ENCODE results near the gene ATP5PO.
A peak's percentile ranks its signal among the peaks of the same experiment; 100 is the strongest.

ATP5PO gene

GRCh38 chr21:33915368-33916199 lies at the start of gene ATP5PO:
ATP5PO (minus strand) TSS chr21:33915804; CDS start chr21:33915763, 41 bp downstream.
- peak; percentile 95 for DNase-seq (ENCODE audit: low read depth, low spot score)

- no peak for DNase-seq (ENCODE audit: low read depth, low spot score)
Measured at GRCh38 chr21:33964706-33965325, 49.2 kb upstream of the ATP5PO start.

GRCh38 chr21:33963848-33964555 lies 48.4 kb upstream of the ATP5PO start:
- no peak for DNase-seq (ENCODE audit: low read depth, low spot score)

GRCh38 chr21:33962290-33962689 lies 46.7 kb upstream of the ATP5PO start:
- DNase-seq (ENCODE audit: low read depth, low spot score): no peak

GRCh38 chr21:33961061-33961460 lies 45.5 kb upstream of the ATP5PO start:
- no peak for DNase-seq (ENCODE audit: low read depth, low spot score)

- no peak for DNase-seq (ENCODE audit: low read depth, low spot score)
Measured at GRCh38 chr21:33959680-33960079, 44.1 kb upstream of the ATP5PO start.

GRCh38 chr21:33954395-33954794 lies 38.8 kb upstream of the ATP5PO start:
- DNase-seq (ENCODE audit: low read depth, low spot score): no peak

- DNase-seq (ENCODE audit: low read depth, low spot score): no peak
Measured at GRCh38 chr21:33951276-33952178, 35.9 kb upstream of the ATP5PO start.

GRCh38 chr21:33950431-33951079 lies 35.0 kb upstream of the ATP5PO start:
- DNase-seq (ENCODE audit: low read depth, low spot score): no peak

- DNase-seq (ENCODE audit: low read depth, low spot score): no peak
Measured at GRCh38 chr21:33949516-33950430, 34.2 kb upstream of the ATP5PO start.

GRCh38 chr21:33948951-33949444 lies 33.4 kb upstream of the ATP5PO start:
- DNase-seq (ENCODE audit: low read depth, low spot score): no peak

GRCh38 chr21:33948096-33948950 lies 32.7 kb upstream of the ATP5PO start:
- DNase-seq (ENCODE audit: low read depth, low spot score): no peak

GRCh38 chr21:33947451-33948095 lies 32.0 kb upstream of the ATP5PO start:
- peak; percentile 63 for DNase-seq (ENCODE audit: low read depth, low spot score)

GRCh38 chr21:33945652-33946270 lies 30.2 kb upstream of the ATP5PO start:
- no peak for DNase-seq (ENCODE audit: low read depth, low spot score)

GRCh38 chr21:33944185-33944763 lies 28.7 kb upstream of the ATP5PO start:
- no peak for DNase-seq (ENCODE audit: low read depth, low spot score)

- DNase-seq (ENCODE audit: low read depth, low spot score): no peak
Measured at GRCh38 chr21:33943293-33943692, 27.7 kb upstream of the ATP5PO start.

- DNase-seq (ENCODE audit: low read depth, low spot score): no peak
Measured at GRCh38 chr21:33942426-33942825, 26.8 kb upstream of the ATP5PO start.

Measured in brain pericyte (primary cell).